Measurements from ENCODE around the gene BPTF.

BPTF gene

DNA sequence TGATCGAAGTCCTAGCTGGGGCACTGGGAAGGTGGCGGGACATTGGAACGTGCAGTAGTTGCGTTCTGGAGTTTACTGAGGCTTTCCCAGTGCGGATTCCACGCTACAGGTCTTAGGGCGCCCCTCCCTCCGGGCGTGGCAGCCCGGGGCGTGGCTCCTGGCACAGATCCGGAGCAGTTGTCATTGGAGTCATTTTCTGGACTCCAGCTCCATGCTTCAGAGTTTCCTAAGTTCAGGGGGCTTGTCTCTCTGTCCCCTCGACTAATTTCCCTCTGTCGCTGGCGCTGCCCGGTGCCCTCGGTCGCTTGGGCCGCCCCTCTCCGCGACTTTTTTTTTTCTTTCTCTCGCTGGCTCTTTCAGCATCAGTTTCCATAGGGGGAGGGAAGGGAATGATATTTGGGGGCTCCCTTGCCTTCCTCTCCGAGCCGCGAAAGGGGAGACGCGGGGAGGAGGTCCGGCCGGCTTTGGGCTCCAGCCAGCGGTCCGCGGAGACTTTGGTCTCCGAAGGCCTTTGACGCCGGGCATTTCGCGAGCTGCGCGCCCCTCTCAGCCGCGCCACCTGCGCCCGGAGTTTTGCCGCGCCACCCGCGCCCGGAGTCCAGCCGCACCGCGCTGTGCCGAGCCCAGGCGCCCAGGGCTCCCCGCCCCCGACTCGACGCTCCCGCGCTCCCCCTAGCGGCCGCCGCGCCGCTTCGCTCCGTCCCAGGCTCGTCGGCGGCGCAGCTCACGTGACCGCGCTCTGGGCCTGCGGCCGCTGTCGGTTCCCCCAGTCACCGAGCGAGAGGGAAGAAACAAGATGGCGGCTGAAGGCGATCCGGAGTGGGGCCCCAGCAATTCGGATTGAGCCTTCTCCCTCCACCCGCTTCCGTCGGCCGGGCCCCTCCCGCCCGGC, at the start of gene BPTF (continued):
- no peak for TF ChIP-seq RBAK (tag by site-specific recombination; IDR thresholded peaks at IDR 0.05)
- TF ChIP-seq, protein P1, sequence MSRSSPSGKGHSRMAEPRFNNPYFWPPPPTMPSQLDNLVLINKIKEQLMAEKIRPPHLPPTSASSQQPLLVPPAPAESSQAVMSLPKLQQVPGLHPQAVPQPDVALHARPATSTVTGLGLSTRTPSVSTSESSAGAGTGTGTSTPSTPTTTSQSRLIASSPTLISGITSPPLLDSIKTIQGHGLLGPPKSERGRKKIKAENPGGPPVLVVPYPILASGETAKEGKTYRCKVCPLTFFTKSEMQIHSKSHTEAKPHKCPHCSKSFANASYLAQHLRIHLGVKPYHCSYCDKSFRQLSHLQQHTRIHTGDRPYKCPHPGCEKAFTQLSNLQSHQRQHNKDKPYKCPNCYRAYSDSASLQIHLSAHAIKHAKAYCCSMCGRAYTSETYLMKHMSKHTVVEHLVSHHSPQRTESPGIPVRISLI (tag by site-specific recombination; IDR thresholded peaks at IDR 0.05) = no peak
- peak; percentile 87 for TF ChIP-seq SCRT2 (tag by site-specific recombination; IDR thresholded peaks at IDR 0.05)
- TF ChIP-seq GLI4 (tag by site-specific recombination; IDR thresholded peaks at IDR 0.05) = no peak
- no peak for TF ChIP-seq ZIC2 (tag by site-specific recombination; IDR thresholded peaks at IDR 0.05)
- TF ChIP-seq HOXD13 (CRISPR knock-in tag; IDR thresholded peaks at IDR 0.05; ENCODE audit: borderline replicate concordance) = no peak
- TF ChIP-seq ZNF133 (tag by site-specific recombination; IDR thresholded peaks at IDR 0.05) = no peak
- no peak for TF ChIP-seq ZNF791 (tag by site-specific recombination; IDR thresholded peaks at IDR 0.05)
- peak; percentile 47; the same call in 1 of the 2 replicates for TF ChIP-seq ZBTB7A (tag by site-specific recombination; IDR thresholded peaks at IDR 0.05; ENCODE audit: low read depth)
- no peak for TF ChIP-seq ZNF433 (tag by site-specific recombination; IDR thresholded peaks at IDR 0.05; ENCODE audit: low read depth)
- TF ChIP-seq ZNF624 (tag by site-specific recombination; IDR thresholded peaks at IDR 0.05) = no peak
- TF ChIP-seq, protein P2, sequence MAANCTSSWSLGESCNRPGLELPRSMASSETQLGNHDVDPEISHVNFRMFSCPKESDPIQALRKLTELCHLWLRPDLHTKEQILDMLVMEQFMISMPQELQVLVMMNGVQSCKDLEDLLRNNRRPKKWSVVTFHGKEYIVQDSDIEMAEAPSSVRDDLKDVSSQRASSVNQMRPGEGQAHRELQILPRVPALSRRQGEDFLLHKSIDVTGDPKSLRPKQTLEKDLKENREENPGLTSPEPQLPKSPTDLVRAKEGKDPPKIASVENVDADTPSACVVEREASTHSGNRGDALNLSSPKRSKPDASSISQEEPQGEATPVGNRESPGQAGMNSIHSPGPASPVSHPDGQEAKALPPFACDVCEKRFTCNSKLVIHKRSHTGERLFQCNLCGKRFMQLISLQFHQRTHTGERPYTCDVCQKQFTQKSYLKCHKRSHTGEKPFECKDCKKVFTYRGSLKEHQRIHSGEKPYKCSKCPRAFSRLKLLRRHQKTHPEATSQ (tag by site-specific recombination; IDR thresholded peaks at IDR 0.05) = no peak
- 0 out of 2 replicates have a peak, but pooled peaks have one; percentile 11 for TF ChIP-seq ZNF423 (tag by site-specific recombination; IDR thresholded peaks at IDR 0.05)
- peak; percentile 72 for TF ChIP-seq YY1 (tag by site-specific recombination; IDR thresholded peaks at IDR 0.05)
- TF ChIP-seq ZNF335 (tag by site-specific recombination; conservative IDR thresholded peaks at IDR 0.05) = peak; percentile 77
- TF ChIP-seq, protein P3, sequence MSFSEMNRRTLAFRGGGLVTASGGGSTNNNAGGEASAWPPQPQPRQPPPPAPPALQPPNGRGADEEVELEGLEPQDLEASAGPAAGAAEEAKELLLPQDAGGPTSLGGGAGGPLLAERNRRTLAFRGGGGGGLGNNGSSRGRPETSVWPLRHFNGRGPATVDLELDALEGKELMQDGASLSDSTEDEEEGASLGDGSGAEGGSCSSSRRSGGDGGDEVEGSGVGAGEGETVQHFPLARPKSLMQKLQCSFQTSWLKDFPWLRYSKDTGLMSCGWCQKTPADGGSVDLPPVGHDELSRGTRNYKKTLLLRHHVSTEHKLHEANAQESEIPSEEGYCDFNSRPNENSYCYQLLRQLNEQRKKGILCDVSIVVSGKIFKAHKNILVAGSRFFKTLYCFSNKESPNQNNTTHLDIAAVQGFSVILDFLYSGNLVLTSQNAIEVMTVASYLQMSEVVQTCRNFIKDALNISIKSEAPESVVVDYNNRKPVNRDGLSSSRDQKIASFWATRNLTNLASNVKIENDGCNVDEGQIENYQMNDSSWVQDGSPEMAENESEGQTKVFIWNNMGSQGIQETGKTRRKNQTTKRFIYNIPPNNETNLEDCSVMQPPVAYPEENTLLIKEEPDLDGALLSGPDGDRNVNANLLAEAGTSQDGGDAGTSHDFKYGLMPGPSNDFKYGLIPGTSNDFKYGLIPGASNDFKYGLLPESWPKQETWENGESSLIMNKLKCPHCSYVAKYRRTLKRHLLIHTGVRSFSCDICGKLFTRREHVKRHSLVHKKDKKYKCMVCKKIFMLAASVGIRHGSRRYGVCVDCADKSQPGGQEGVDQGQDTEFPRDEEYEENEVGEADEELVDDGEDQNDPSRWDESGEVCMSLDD (tag by site-specific recombination; IDR thresholded peaks at IDR 0.05) = peak; percentile 81; the same call in 1 of the 2 replicates
- TF ChIP-seq ZNF138 (tag by site-specific recombination; IDR thresholded peaks at IDR 0.05; ENCODE audit: borderline replicate concordance) = no peak
- TF ChIP-seq ZNF600 (tag by site-specific recombination; IDR thresholded peaks at IDR 0.05) = peak; percentile 95
- TF ChIP-seq, protein P4, sequence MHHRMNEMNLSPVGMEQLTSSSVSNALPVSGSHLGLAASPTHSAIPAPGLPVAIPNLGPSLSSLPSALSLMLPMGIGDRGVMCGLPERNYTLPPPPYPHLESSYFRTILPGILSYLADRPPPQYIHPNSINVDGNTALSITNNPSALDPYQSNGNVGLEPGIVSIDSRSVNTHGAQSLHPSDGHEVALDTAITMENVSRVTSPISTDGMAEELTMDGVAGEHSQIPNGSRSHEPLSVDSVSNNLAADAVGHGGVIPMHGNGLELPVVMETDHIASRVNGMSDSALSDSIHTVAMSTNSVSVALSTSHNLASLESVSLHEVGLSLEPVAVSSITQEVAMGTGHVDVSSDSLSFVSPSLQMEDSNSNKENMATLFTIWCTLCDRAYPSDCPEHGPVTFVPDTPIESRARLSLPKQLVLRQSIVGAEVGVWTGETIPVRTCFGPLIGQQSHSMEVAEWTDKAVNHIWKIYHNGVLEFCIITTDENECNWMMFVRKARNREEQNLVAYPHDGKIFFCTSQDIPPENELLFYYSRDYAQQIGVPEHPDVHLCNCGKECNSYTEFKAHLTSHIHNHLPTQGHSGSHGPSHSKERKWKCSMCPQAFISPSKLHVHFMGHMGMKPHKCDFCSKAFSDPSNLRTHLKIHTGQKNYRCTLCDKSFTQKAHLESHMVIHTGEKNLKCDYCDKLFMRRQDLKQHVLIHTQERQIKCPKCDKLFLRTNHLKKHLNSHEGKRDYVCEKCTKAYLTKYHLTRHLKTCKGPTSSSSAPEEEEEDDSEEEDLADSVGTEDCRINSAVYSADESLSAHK (tag by site-specific recombination; IDR thresholded peaks at IDR 0.05) = no peak
- no peak for TF ChIP-seq WT1 (tag by site-specific recombination; IDR thresholded peaks at IDR 0.05)
- no peak for TF ChIP-seq ZNF112 (tag by site-specific recombination; IDR thresholded peaks at IDR 0.05)
- TF ChIP-seq SETDB1 (IDR thresholded peaks at IDR 0.05; ENCODE audit: insufficient read length, low read length) = no peak
- TF ChIP-seq, protein P5, sequence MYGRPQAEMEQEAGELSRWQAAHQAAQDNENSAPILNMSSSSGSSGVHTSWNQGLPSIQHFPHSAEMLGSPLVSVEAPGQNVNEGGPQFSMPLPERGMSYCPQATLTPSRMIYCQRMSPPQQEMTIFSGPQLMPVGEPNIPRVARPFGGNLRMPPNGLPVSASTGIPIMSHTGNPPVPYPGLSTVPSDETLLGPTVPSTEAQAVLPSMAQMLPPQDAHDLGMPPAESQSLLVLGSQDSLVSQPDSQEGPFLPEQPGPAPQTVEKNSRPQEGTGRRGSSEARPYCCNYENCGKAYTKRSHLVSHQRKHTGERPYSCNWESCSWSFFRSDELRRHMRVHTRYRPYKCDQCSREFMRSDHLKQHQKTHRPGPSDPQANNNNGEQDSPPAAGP (tag by site-specific recombination; IDR thresholded peaks at IDR 0.05) = no peak
- peak; percentile 68 for TF ChIP-seq ZNF341 (tag by site-specific recombination; IDR thresholded peaks at IDR 0.05; ENCODE audit: low read depth)
- TF ChIP-seq ZNF366 (tag by site-specific recombination; conservative IDR thresholded peaks at IDR 0.05) = no peak
- TF ChIP-seq, protein P6, sequence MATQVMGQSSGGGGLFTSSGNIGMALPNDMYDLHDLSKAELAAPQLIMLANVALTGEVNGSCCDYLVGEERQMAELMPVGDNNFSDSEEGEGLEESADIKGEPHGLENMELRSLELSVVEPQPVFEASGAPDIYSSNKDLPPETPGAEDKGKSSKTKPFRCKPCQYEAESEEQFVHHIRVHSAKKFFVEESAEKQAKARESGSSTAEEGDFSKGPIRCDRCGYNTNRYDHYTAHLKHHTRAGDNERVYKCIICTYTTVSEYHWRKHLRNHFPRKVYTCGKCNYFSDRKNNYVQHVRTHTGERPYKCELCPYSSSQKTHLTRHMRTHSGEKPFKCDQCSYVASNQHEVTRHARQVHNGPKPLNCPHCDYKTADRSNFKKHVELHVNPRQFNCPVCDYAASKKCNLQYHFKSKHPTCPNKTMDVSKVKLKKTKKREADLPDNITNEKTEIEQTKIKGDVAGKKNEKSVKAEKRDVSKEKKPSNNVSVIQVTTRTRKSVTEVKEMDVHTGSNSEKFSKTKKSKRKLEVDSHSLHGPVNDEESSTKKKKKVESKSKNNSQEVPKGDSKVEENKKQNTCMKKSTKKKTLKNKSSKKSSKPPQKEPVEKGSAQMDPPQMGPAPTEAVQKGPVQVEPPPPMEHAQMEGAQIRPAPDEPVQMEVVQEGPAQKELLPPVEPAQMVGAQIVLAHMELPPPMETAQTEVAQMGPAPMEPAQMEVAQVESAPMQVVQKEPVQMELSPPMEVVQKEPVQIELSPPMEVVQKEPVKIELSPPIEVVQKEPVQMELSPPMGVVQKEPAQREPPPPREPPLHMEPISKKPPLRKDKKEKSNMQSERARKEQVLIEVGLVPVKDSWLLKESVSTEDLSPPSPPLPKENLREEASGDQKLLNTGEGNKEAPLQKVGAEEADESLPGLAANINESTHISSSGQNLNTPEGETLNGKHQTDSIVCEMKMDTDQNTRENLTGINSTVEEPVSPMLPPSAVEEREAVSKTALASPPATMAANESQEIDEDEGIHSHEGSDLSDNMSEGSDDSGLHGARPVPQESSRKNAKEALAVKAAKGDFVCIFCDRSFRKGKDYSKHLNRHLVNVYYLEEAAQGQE (tag by site-specific recombination; IDR thresholded peaks at IDR 0.05) = no peak
- TF ChIP-seq ZNF621 (tag by site-specific recombination; IDR thresholded peaks at IDR 0.05) = no peak
- no peak for TF ChIP-seq ZNF610 (tag by site-specific recombination; IDR thresholded peaks at IDR 0.05; ENCODE audit: borderline replicate concordance)
